HCT116 (cell line): ENCODE results near the gene SHOC2. TPM values are rescaled to one million over a fixed set of nuclear protein-coding genes. Genes with fewer than 3 reads are reported as not detected.

Source experiments
- ATAC-seq: fragments of 200-7000 bp; cut with Tn5 transposase; 2 replicates; pipeline ENCODE4 v1.9.1; 2020; ENCODE audit warnings: mild to moderate bottlenecking, moderate library complexity
- BruUV-seq: library from RNA; stranded (reverse); fragments of 400-500 nt; replicated peaks from 2 replicates; lab custom pipeline; 2021; lab: Mats Ljungman, UMichigan
- CTCF ChIA-PET: fragments of 300-600 bp; sonication (Branson Sonifier 250); formaldehyde crosslinking; loops from one replicate; lab custom pipeline; 2021; ENCODE audit warnings: antibody characterized with exemption; lab: Charles Lee
- POLR2A ChIA-PET: fragments of 300-600, 350-600 bp; sonication (Branson Sonifier 250); formaldehyde crosslinking; loops from one replicate; lab custom pipeline; 2021; ENCODE audit warnings: antibody characterized with exemption; lab: Charles Lee
- RAD21 ChIA-PET, 2 experiments: fragments of 300-600 bp; sonication (Branson Sonifier 250); formaldehyde crosslinking; loops; one replicate each; lab custom pipeline; 2023; ENCODE audit warnings: low total read pairs in 2 of 2; ENCODE audit not compliant: uncharacterized antibody in 2 of 2, unreplicated experiment in 2 of 2, low non-redundant PET in 1 of 2; lab: Charles Lee
- DNase-seq: peaks from one replicate; pipeline ENCODE4 v3.0.0-alpha.2; 2010; ENCODE audit warnings: low read depth, low spot score
- H2AFZ ChIP-seq: fragments of 200-600 bp; shearing (Covaris generic), sonication (generic); 2 replicates; pipeline ENCODE4 v1.6.1; 2017; ENCODE audit warnings: low read depth, mixed run types, mixed read lengths, antibody characterized with exemption, low read length; ENCODE audit not compliant: poor library complexity, severe bottlenecking
- H3K27ac ChIP-seq: 2 replicates; pipeline ENCODE4 v1.5.1; 2012; ENCODE audit warnings: low read depth, low read length
- H3K27me3 ChIP-seq: fragments of 200-600 bp; sonication (generic); 2 replicates; pipeline ENCODE4 v1.6.1; 2016; ENCODE audit warnings: mixed run types, low read length, mixed read lengths; ENCODE audit not compliant: insufficient read depth
- H3K36me3 ChIP-seq, 2 experiments: fragments of 200-500 bp in 1 of 2; fragments of 200-600 bp in 1 of 2; sonication (Bioruptor generic) in 1 of 2; sonication (generic) in 1 of 2; 2 replicates each; pipeline versions ENCODE4 v1.5.1 to v1.6.1; 2014 to 2016; ENCODE audit warnings: low read length in 2 of 2, inconsistent platforms in 1 of 2, mixed read lengths in 1 of 2, mixed run types in 1 of 2; ENCODE audit not compliant: insufficient read depth in 2 of 2, control insufficient read depth in 1 of 2
- H3K4me1 ChIP-seq, 2 experiments: fragments of 200-600 bp in 1 of 2; sonication (generic) in 1 of 2; 2 replicates each; pipeline versions ENCODE4 v1.5.1 to v1.6.1; 2012 to 2017; ENCODE audit warnings: low read length in 2 of 2, inconsistent platforms in 1 of 2, mild to moderate bottlenecking in 1 of 2, mixed read lengths in 1 of 2, mixed run types in 1 of 2, moderate library complexity in 1 of 2; ENCODE audit not compliant: insufficient read depth in 2 of 2, control insufficient read depth in 1 of 2
- H3K4me2 ChIP-seq: fragments of 200-600 bp; sonication (generic); 2 replicates; pipeline ENCODE4 v1.6.1; 2017; ENCODE audit warnings: mixed run types, low read length, mixed read lengths
- H3K4me3 ChIP-seq, 2 experiments: fragments of 200-600 bp in 1 of 2; sonication (generic) in 1 of 2; replicated peaks in 1 of 2; 2 replicates each; pipeline ENCODE4 v1.5.1; 2011 to 2016; ENCODE audit warnings: low read length in 2 of 2, control low read depth in 1 of 2, low read depth in 1 of 2, mild to moderate bottlenecking in 1 of 2, mixed read lengths in 1 of 2, mixed run types in 1 of 2
- H3K79me2 ChIP-seq: fragments of 200-600 bp; sonication (generic); 2 replicates; pipeline ENCODE4 v1.6.1; 2017; ENCODE audit warnings: mild to moderate bottlenecking, mixed run types, low read length, moderate library complexity, mixed read lengths; ENCODE audit not compliant: insufficient read depth
- H3K9ac ChIP-seq: fragments of 200-600 bp; sonication (generic); 2 replicates; pipeline ENCODE4 v1.6.1; 2016; ENCODE audit warnings: low read length, mixed read lengths
- H3K9me2 ChIP-seq: fragments of 200-600 bp; sonication (generic), shearing (Covaris generic); 2 replicates; pipeline ENCODE4 v1.6.1; 2017; ENCODE audit warnings: mixed run types, mild to moderate bottlenecking, moderate library complexity; ENCODE audit not compliant: insufficient read depth
- H3K9me3 ChIP-seq, 2 experiments: fragments of 200-500 bp in 1 of 2; fragments of 200-600 bp in 1 of 2; sonication (Bioruptor generic) in 1 of 2; sonication (generic) in 1 of 2; 2 replicates each; pipeline ENCODE4 v1.6.1; 2014 to 2017; ENCODE audit warnings: low read length in 2 of 2, mixed read lengths in 2 of 2, inconsistent platforms in 1 of 2, low read depth in 1 of 2, mild to moderate bottlenecking in 1 of 2, mixed run types in 1 of 2, moderate library complexity in 1 of 2; ENCODE audit not compliant: control insufficient read depth in 1 of 2, insufficient read depth in 1 of 2
- H4K20me1 ChIP-seq: fragments of 200-600 bp; sonication (generic), shearing (Covaris generic); 2 replicates; pipeline ENCODE4 v1.6.1; 2017; ENCODE audit warnings: mixed run types, mild to moderate bottlenecking, moderate library complexity; ENCODE audit not compliant: insufficient read depth
- CBX3 ChIP-seq: IDR thresholded peaks from 2 replicates; pipeline ENCODE4 v1.6.1; 2012; ENCODE audit warnings: low read depth
- CEBPB ChIP-seq: IDR thresholded peaks from 2 replicates; pipeline ENCODE4 v1.6.1; 2012; ENCODE audit warnings: low read depth
- CTCF ChIP-seq, 3 experiments: fragments of 200-600 bp in 1 of 3; sonication (generic) in 1 of 3; IDR thresholded peaks in 2 of 3; conservative IDR thresholded peaks in 1 of 3; 2 replicates each; pipeline ENCODE4 v1.5.1; 2012 to 2017; ENCODE audit warnings: low read depth in 2 of 3, low read length in 2 of 3, antibody characterized with exemption in 1 of 3, borderline replicate concordance in 1 of 3, control low read depth in 1 of 3, mild to moderate bottlenecking in 1 of 3, mixed read lengths in 1 of 3, mixed run types in 1 of 3, moderate library complexity in 1 of 3; ENCODE audit not compliant: insufficient read depth in 1 of 3
- EGR1 ChIP-seq: IDR thresholded peaks from 2 replicates; pipeline ENCODE4 v1.6.1; 2012; ENCODE audit warnings: low read depth
- ELF1 ChIP-seq: IDR thresholded peaks from 2 replicates; pipeline ENCODE4 v1.6.1; 2012; ENCODE audit warnings: low read depth, borderline replicate concordance
- EZH2 ChIP-seq: fragments of 200-600 bp; sonication (generic); IDR thresholded peaks from 2 replicates; pipeline ENCODE4 v1.6.1; 2017; ENCODE audit warnings: antibody characterized with exemption, mixed run types
- EZH2phosphoT487 ChIP-seq: fragments of 200-600 bp; IDR thresholded peaks from 2 replicates; pipeline ENCODE4 v1.6.1; 2018; ENCODE audit warnings: antibody characterized with exemption, borderline replicate concordance
- FOSL1 ChIP-seq: IDR thresholded peaks from 2 replicates; pipeline ENCODE4 v1.6.1; 2012; ENCODE audit warnings: low read depth
- JUND ChIP-seq: IDR thresholded peaks from 2 replicates; pipeline ENCODE4 v1.6.1; 2012
- POLR2A ChIP-seq: IDR thresholded peaks from 2 replicates; pipeline ENCODE4 v1.7.0; 2011; ENCODE audit warnings: borderline replicate concordance; ENCODE audit not compliant: insufficient read depth, insufficient read length; ENCODE audit errors: extremely low read depth
- POLR2AphosphoS5 ChIP-seq: IDR thresholded peaks from 2 replicates; pipeline ENCODE4 v1.6.1; 2011; ENCODE audit warnings: mild to moderate bottlenecking, low read depth, low read length, moderate library complexity
- SIN3A ChIP-seq: IDR thresholded peaks from 2 replicates; pipeline ENCODE4 v1.6.1; 2012; ENCODE audit warnings: low read depth
- SP1 ChIP-seq: IDR thresholded peaks from 2 replicates; pipeline ENCODE4 v1.6.1; 2012; ENCODE audit warnings: low read depth
- SRF ChIP-seq: IDR thresholded peaks from 2 replicates; pipeline ENCODE4 v1.6.1; 2012; ENCODE audit warnings: low read depth
- TCF7L2 ChIP-seq: IDR thresholded peaks from 2 replicates; pipeline ENCODE4 v1.7.0; 2011; ENCODE audit warnings: borderline replicate concordance, inconsistent platforms; ENCODE audit not compliant: insufficient read depth, insufficient read length; ENCODE audit errors: extremely low read depth
- ZFX ChIP-seq: fragments of 450-650 bp; IDR thresholded peaks from 2 replicates; pipeline ENCODE4 v1.6.1; 2017
- ZNF274 ChIP-seq: fragments of 200-500 bp; sonication (Bioruptor generic); IDR thresholded peaks from 2 replicates; pipeline ENCODE4 v1.6.1; 2014; ENCODE audit warnings: mild to moderate bottlenecking, low read depth, low read length, inconsistent platforms
- intact Hi-C: fragments of 100-400 bp; cut with micrococcal nuclease; formaldehyde crosslinking; loops from 2 replicates; pipeline ENCODE4 v1.10.0; 2022
- total RNA-seq: library from RNA; stranded (reverse); gene quantifications from one replicate; pipeline ENCODE4 v1.2.1, GENCODE V29; 2021; ENCODE audit not compliant: unreplicated experiment
- TF ChIP-seq, protein P1 (sequence below): IDR thresholded peaks from 2 replicates; pipeline ENCODE4 v1.6.1; 2012; ENCODE audit warnings: low read depth
- TF ChIP-seq, protein P2 (sequence below): IDR thresholded peaks from 2 replicates; pipeline ENCODE4 v1.6.1; 2011; ENCODE audit warnings: mild to moderate bottlenecking, low read length, moderate library complexity; ENCODE audit not compliant: insufficient replicate concordance; ENCODE audit errors: extremely low read depth

Gene SHOC2
- total RNA-seq, 1 experiment from 2014 or later = 39.5 TPM

- Histone ChIP-seq H2AFZ (peak within 1 kb of the TSS; percentile 76), H3K4me1 (peaks cover 4 to 17% of the 10 kb centered on the region in 2 experiments; a peak in 3 of 4 replicates), H3K36me3 (no peaks in the 10 kb centered on the region), H3K4me2 (peak within 1 kb of the TSS; percentile 89), H3K9me3 (no peaks in the 10 kb centered on the region), H4K20me1 (no peaks in the 10 kb centered on the region; the same call in 1 of the 2 replicates), H3K79me2 (peaks cover 42% of the 10 kb centered on the region), H3K27me3 (no peaks in the 10 kb centered on the region), H3K9ac (peak within 1 kb of the TSS; percentile 77), H3K27ac (peak within 1 kb of the TSS; percentile 83), H3K4me3 (peak within 1 kb of the TSS; percentile 80 to 86), H3K9me2 (no peaks in the 10 kb centered on the region)
- ATAC-seq = peak; percentile 91
- intact Hi-C loops = no loop called here
- RAD21 ChIA-PET = interaction anchor here in 1 of 2 experiments (0.7 to 1.2 kb wide), 2 partner anchors 172 to 261 kb away, joined by 3 read pairs; no protein-coding TSS in a partner anchor
- DNase-seq = peak; percentile 100
- TSS peak; percentile 57 for BruUV-seq
- POLR2A ChIA-PET = interaction anchor here (0.6 to 3.0 kb wide), 23 partner anchors 8 to 1457 kb away, joined by 3 to 35 read pairs (median 5); partner anchors contain the start of gene PDCD4
- CTCF ChIA-PET = interaction anchor here (0.6 to 1.8 kb wide), 13 partner anchors 17 to 783 kb away, joined by 3 to 9 read pairs (median 3); no protein-coding TSS in a partner anchor
- TF ChIP-seq ELF1 (peak; percentile 83), JUND (no peak), CEBPB (no peak), POLR2AphosphoS5 (peak; percentile 70), EZH2 (no peak), SRF (peak; percentile 97), TCF7L2 (peak; percentile 26), FOSL1 (no peak), EZH2phosphoT487 (no peak), ZNF274 (no peak), ZFX (peak; percentile 81), EGR1 (peak; percentile 91), CBX3 (peak; percentile 26; the same call in 1 of the 2 replicates), POLR2A (no peak), SP1 (peak; percentile 93), CTCF (IDR thresholded peaks at IDR 0.05 in 2 of 3, conservative IDR thresholded peaks at IDR 0.05 in 1 of 3; ENCODE audit: borderline replicate concordance in 1 of 3, insufficient read depth in 1 of 3, low read depth in 2 of 3, low read length in 2 of 3) (no peak), SIN3A (peak; percentile 80)
- TF ChIP-seq, protein P1, sequence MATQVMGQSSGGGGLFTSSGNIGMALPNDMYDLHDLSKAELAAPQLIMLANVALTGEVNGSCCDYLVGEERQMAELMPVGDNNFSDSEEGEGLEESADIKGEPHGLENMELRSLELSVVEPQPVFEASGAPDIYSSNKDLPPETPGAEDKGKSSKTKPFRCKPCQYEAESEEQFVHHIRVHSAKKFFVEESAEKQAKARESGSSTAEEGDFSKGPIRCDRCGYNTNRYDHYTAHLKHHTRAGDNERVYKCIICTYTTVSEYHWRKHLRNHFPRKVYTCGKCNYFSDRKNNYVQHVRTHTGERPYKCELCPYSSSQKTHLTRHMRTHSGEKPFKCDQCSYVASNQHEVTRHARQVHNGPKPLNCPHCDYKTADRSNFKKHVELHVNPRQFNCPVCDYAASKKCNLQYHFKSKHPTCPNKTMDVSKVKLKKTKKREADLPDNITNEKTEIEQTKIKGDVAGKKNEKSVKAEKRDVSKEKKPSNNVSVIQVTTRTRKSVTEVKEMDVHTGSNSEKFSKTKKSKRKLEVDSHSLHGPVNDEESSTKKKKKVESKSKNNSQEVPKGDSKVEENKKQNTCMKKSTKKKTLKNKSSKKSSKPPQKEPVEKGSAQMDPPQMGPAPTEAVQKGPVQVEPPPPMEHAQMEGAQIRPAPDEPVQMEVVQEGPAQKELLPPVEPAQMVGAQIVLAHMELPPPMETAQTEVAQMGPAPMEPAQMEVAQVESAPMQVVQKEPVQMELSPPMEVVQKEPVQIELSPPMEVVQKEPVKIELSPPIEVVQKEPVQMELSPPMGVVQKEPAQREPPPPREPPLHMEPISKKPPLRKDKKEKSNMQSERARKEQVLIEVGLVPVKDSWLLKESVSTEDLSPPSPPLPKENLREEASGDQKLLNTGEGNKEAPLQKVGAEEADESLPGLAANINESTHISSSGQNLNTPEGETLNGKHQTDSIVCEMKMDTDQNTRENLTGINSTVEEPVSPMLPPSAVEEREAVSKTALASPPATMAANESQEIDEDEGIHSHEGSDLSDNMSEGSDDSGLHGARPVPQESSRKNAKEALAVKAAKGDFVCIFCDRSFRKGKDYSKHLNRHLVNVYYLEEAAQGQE = no peak
- TF ChIP-seq, protein P2, sequence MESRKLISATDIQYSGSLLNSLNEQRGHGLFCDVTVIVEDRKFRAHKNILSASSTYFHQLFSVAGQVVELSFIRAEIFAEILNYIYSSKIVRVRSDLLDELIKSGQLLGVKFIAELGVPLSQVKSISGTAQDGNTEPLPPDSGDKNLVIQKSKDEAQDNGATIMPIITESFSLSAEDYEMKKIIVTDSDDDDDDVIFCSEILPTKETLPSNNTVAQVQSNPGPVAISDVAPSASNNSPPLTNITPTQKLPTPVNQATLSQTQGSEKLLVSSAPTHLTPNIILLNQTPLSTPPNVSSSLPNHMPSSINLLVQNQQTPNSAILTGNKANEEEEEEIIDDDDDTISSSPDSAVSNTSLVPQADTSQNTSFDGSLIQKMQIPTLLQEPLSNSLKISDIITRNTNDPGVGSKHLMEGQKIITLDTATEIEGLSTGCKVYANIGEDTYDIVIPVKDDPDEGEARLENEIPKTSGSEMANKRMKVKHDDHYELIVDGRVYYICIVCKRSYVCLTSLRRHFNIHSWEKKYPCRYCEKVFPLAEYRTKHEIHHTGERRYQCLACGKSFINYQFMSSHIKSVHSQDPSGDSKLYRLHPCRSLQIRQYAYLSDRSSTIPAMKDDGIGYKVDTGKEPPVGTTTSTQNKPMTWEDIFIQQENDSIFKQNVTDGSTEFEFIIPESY = peak; percentile 42
These were observed 608 bp upstream of the SHOC2 start, which contains the start of gene BBIP1 for GRCh38 chr10:110918643-110919348. Gene BBIP1 (minus strand): TSS chr10:110919180. CDS start chr10:110918157, 1,023 bp downstream.
